ENCODE data around the gene FGD4.
A peak's percentile ranks its signal among the peaks of the same experiment; 100 is the strongest.

Gene FGD4

DNA sequence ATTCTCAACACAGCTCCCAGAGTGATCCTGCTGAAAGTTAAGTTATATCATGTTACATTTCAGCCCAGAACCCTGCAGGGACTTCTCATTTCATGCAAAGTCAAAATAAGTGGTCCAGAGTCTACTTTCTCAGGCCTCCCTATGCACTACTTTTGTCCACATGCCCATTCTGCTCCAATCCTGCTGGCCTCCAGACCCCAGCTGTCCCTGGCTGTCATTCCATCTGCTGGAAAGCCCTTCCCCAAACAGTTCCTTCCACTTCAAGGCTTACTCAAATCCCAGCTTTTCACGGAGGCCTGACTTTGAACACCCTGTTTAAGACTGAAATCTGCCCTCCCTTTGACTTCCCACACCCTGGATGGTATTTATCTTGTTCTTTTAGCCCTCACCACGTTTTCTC lies 169.9 kb downstream of the FGD4 start:
- no peak for DNase-seq

DNA sequence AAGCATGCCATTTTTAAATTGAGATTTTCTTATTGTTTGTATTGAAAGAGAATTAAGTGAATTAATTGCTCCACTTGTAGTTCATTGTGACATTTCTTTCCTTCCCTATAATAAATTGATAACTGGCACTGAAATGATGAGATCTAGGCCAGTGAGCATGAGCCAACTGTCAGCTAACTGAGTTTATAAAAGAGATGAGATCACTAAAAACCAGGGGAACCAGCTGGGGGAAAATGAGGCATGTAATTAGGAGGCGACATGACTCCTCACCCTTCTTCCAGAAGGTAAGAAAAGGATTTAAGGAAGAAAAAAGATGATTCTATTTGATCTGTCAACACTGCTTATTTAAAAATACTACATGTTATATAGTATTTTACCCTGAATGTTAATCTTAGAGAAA lies 175.2 kb downstream of the FGD4 start:
- no peak for DNase-seq

DNA sequence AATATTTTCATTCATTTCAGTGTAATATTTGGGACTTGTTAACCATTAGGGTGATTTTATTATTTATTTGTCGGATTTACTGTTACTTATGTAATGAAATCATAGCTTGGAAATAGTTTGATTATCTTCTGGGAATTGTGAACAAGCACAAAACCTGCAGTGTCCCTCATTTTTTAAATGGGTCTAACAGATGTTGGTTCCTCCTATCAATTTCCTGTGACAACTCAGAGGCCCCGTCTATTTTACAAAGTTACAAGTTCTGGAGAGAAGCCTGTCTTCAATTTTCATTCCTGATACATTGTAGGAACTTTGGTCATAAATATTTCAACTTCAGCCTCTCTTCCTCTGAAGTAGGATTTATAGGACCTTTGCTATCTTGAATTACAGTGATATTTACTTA lies 178.0 kb downstream of the FGD4 start:
- no peak for DNase-seq

DNA sequence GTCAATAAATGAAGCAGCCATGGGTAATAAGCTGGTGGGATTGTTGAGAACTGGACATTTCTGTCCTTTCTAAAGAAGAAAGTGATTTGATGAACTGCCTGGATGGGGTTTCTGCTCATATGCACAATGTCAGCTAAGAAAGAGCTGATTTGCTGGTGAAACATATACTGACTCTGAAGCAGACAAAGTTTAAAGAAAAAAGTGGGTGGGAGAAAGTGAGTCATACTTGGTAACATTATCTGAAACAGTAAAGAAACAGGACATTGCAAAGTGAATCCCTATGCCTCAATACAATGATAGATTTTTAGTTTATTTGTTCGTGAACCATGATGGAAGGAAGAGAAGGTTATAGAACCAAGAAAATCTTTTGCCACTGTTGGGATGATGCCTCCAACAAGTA lies 184.2 kb downstream of the FGD4 start:
- no peak for DNase-seq

DNA sequence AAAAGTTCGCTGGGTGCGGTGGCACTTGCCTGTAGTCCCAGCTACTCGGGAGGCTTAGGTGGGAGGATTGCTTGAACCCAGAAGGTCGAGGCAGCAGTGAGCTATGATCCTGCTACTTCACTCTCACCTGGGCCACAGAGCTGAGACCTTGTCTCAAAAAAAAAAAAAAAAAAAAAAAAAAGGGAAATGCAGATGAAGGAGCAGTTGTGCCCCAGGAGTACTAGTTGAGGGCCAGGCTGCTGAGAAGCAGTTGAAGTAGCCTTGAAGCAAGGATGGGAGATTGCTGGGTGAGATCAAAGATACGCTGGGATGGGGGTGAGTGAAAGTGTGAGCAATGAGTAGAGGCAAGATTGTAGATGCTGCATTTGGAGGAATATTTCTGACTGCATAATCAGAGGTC lies 186.3 kb downstream of the FGD4 start:
- no peak for DNase-seq

DNA sequence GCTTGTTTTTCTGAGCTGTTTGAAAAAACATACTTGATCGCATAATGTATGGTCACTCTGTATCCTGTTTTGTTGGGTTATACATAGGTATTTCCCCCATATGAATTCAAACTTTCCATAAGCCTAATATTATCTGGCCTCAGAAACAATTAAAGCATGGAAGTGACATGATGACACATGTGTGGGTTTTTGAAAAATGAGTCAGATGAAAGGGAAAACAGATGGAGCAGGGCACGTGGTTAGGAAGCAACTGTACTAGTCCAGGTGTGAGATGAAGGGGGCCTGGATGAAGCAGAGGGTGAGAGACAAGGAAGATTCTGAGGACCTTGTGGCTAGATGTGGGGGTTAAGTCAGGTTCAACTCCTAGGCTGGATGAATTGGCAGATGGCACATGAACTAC lies 187.0 kb downstream of the FGD4 start:
- peak in 1 of 2 donors; percentile 31 for DNase-seq

DNA sequence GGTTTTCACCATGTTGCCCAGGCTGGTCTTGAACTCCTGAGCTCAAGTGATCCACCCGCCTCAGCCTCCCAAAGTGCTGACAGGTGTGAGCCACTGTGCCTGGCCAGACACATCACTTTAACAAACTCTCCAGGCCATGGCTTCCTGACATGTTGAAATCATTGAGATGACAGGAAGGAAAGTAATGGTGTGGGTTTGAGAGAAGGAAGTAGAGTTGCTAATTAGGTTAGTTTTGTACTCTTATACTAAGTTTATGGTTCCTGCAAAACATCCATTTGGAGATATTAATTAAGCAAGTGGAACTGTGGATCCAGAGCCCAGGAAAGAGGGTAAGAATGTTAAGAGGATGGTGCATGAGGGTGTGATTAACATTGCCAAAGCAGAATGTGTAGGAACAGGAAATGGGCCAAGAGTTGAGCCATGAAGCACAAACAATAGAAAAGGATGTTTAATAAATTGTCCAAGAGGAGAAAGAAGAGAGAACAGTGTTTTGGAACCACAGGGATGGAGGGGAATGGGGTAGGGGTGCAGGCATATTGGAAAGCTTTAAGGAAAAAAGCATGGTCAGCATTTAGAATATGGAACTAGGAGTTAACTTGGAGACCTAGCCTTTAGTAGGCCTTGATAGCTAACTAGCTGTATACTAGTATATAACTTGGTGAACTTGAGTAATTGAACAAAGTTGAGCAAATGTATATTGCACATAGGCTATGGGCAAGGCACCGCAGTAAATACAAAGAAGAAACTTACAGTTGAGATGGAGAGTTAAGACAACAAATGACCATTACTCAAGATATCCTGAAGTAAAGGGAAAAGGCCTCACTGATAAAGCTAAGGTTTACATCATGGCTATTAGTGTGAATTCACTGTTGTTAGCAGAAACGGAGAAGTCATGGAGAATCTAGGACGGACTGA lies 188.5 kb downstream of the FGD4 start:
- DNase-seq, result no peak

DNA sequence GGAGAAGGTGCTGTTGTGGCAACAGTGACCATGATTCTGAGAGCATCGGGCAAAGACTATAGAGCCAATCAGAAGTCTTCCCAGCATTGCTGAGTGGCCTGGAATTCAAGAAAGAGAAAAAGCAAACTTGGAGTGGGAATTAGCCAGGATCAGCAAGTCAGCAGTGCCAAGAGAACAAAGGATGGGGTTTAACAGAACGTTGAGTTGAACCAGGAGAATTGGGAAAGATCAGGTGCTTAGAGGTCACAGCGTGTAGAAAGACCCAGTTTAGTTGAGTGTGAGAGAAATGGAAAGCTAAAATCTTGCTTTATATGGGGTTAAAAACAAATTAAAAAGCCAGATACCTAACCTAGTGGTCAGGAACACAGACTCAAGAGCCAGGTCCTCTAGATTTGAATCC lies 189.2 kb downstream of the FGD4 start:
- no peak for DNase-seq

DNA sequence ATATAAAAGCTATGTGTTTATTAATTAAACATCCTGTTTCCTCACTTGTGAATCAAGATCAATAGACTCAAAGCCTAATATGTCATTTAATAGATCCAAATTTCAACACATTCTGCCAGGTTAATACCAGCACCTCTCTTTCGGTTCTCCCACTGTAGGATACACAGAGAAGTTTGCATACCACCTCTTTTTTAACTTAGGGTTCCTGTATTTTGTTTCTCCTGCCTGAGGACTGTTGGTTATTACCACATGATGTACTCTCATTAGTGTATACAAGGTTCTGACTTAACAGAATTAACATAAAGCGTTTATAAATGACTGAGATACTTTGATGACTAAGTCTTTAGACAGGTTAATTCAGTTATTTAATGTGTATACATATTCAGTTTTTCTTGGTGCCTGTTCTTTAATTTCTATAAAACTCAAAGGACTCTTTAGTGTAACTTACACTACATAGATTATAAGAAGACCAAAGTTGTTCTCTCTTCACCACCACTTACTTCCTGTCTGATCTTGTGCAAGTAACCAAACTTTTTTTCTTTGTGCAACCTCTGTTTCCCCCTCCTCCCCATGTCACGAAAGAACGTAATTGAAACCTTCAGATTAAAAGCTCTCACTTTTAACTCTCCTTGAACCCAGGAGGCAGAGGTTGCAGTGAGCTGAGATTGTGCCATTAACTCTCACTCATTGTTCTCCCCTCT lies 190.0 kb downstream of the FGD4 start:
- DNase-seq, result peak in 1 of 2 donors; percentile 74

DNA sequence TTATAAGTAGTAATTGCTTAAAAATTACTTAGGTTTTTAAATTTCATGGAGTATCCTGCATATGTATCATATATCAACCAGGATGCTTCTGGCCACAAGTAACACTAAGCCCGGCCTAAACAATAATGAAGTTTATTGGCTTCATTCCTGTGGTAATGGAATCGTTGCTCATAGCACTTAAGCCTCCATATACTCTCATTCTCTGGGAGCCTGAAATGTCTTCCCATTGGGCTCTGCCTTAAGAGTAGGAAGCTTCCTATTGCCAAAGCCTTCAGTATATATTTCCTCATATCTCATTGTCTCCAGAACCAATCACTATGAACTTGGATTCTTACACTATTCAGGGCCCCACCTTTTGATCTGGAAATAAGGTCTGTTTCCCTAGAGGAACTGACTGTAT lies 195.9 kb downstream of the FGD4 start:
- no peak for DNase-seq

DNA sequence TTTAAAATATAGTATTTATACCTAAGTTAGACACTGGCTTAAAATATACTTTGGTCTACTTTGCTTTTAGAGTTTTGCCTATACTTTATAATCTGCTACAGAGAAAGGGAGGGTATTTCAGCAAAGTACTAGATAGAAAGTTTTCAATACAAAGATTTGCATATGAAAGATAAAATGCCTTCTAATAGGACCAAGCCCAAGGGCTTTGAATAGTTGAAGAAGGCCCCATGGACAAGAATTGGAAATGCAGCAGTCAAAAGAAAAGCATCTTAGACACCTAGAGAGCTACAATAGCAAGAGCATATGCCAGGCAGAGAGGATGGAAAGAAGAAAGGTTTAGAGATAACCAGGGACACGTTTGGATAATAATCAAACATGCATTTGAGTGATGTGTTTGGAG lies 196.7 kb downstream of the FGD4 start:
- no peak for DNase-seq

DNA sequence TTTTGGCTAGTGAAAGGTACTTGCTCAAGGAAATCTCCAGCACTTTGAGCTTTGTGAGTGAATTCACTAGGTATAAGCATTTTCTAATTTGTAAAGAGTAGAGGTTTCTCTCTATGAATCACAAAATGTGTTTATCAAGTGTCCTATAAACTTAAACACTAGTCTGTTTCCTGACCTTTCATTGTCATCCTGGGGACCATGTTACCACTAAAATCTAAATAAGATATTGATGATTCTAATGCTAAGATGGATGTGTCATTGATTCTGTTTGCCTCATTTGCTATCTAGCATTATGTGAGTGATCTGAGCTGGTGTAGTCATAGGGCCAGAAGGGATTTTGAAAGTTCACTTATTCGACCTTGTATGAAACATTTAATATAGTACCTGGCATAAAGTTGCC lies 199.3 kb downstream of the FGD4 start:
- no peak for DNase-seq

DNA sequence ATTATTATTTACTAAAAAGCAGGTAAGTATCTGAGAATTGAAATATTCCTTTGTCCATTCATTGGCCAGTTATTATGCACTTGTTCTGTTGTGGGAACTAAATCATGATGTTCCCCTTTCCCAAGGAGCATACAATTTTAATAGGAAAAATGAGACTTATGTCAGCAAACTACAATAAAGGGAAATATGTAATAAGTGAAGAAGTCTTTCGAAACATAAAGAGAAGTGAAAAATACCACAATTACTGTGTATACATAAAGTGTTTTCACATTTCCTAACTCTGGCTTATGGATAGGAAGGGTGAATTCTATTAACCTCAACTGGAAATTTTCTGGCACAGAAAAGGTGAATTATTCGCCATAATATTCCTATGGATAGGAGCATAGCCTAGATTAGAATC lies 201.3 kb downstream of the FGD4 start:
- no peak for DNase-seq

DNA sequence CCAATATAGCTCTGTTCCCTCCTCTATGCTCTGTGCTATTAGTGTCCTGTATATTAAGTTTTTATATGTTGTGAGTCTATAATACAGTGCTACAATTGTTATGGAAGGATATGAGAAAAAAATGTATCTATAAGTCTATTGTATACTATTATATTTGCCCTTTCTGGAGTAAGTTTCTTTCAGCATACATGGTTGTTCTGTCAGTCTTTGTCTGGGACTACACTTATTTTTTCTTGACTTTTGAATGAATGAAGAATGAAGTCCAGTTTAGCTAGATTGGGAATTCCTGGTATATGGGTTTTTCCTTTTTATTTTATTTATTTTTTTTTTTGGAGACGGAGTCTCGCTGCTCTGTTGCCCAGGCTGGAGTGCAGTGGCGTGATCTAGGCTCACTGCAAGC lies 203.7 kb downstream of the FGD4 start:
- no peak for DNase-seq

DNA sequence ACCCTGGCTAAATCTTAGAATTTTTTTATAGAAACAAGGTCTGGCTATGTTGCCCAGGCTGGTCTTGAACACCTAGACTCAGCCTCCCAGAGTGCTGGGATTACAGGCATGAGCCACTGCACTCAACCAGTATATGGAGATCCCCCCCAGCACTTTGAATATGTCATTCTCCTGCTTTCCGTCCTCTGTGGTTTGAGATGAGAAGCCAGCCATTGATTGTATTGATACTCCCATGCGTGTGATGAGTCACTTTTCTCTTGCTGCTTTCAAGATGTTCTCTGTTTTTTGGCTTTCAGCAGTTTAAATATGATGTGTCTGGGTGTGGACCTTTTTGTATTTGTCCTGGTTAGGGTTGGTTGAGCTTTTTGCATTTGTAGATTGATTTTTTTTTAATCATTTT lies 204.5 kb downstream of the FGD4 start:
- DNase-seq, result no peak

DNA sequence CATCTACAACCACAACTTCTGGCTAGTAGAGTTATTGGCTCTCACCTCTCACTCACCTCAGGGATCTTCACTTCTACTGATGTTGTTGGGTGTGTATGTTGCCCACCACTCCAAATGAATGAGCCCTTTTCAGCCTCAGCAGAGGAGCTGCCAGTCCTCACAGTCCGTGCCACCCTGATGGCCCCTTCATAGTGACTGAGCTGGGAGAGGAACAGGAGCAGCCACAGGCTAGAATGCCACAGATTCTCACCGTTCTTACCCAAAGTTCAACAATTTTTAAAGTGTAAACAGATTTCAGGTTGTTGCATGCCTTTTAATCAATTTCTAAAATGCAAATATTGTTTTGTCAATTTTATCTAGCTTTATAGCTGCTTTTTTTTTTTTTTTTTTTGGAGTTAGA lies 205.2 kb downstream of the FGD4 start:
- DNase-seq, result no peak

DNA sequence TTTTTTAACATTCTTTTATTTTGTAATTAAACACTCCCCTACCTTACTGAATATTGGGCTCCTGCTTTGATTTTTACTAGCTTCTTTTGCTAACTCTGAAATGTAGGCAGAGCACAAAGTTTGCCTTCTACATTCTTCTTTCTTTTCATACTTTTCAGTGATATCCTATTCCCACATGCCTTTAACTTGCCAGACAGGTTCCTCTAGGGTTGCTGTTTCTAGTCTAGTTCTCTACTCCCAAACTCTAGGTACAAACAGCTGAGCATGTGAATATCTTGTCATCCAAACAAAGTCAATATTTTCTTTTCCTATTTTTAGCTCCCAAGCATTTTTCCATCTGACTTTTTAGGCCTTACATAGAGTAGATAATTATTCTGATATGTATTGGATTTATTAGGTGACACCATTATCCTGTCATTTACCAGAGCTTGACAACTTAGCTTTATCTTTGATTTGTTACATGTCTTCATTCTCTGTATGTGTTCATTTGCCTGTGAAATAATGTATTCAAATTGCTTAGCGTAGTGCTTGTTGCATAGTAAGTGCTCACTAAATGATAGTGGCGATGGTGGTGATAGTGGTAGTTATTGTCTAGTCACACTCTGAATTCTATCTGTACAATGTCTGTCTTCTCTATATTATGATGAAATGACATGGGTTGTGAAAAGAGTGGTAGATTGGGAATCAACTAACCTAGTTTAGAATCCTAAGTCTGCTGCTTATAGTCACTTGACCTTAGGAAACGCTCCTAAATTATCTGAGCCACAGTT lies 206.2 kb downstream of the FGD4 start:
- DNase-seq, result no peak

DNA sequence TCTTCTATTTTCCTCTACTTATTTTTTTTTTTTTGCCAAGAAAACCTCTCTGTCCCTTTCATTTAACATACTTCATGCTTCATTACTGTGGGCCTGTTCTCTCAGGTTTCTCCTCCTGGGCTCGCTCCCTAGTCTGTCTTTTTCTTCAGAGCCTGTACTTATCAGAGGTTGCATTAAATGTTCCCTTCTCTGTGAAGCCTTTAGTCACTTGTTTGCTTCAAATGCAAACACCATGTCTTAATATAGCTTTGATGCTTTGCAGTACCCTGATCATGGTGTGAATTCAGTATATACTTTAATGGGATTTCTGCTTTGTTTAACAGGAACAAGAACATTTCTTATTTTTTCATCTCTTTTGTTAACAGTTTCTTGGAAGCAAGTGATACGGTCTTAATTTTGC lies 207.1 kb downstream of the FGD4 start:
- no peak for DNase-seq

DNA sequence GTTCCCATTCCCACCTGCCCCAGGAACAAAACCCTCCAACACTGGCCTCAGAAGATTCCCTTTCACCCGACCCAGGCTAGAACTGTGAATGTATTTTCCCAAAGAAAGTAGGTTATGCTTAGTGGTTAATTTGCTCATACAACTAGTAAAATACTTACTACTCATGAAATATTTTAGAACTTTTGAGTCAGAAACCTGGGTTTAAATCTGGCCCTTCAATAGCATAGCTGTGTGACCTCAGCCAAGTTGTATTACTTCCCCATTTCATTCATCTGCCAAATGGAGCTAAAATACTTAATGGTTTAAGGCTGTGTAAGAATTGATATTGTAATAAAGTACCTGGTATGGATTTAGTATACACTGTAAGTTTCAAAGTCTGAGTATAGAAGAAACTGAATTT lies 210.6 kb downstream of the FGD4 start:
- no peak for DNase-seq

DNA sequence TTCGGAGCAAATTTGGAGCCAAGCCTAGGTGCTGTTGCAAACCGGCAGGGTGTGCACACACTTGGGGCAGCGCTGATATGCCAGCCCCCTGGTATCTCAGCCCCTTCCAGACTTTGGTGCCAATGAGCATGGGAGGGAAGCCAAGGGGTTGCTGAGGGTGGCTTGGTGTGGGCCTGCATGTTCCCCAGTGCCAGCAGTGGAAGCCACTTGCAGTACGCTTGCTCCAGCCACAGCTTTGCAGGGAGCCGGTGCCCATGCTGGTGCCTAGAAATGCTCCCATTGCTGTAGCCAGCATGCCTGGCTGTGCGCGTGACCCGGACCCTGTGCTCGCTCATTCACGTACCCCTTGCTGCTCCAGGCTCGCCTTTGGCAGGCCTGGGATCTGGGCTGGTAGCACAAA lies 212.6 kb downstream of the FGD4 start:
- DNase-seq, result no peak

DNA sequence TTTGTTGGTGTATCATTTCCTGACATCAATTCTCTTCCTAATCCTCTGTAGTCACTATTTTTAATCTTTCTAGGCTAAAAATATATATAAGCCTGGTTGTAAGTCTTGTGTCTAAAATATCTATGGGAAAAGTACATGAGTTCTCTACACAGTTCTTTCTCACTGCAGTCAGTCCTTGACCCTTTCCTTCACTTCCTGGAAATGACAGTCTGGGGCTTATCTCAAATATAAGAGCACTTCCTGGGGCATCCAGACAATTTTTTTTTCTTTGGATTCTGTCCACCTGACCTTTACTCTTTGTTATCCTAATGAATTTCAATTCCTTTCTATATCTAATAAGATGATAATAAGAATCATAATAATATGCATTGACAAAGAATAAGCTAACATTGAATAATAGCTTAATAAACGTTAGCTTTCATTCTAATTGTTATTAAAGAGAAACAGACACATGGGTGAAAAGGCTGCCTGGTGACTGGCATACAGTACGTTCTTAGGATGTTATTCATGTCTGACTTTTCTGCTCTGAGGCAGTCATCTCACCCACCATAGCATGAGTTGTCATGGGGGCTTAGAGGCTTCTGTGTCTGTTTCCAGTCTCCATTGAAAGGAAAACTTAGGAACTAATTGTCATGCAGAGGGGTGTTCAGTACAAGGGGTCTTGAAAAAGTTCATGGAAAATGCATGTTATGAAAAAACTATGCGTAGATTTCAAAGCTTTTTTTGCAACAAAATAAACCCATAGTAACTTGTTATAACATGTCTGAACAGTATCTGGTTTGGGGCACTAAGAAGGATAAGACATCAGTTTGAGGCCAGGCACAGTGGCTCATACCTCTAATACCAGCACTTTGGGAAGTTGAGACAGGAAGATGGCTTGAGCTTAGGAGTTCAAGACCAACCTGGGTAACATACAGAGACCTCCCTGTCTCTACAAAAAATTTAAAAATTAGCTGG lies 213.6 kb downstream of the FGD4 start:
- no peak for DNase-seq

DNA sequence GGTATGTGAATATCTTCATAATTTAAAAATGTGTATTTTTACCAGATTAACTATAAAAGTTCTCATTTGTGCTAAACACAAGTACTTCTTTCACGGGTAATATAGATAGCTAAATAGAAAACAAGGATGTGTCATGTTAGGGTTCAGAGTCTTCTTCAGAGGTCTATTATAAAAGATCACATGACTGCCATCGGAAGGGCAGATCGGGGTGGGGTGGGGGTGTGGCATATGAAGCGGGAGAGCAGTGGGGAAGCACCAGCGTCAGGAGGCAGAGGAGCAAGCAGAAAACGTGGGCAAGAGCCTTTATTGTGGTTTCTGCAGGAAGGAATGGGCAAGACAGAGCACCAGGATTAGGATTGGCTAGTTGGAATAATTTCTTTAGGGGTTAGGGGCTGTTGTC lies 216.1 kb downstream of the FGD4 start:
- no peak for DNase-seq

DNA sequence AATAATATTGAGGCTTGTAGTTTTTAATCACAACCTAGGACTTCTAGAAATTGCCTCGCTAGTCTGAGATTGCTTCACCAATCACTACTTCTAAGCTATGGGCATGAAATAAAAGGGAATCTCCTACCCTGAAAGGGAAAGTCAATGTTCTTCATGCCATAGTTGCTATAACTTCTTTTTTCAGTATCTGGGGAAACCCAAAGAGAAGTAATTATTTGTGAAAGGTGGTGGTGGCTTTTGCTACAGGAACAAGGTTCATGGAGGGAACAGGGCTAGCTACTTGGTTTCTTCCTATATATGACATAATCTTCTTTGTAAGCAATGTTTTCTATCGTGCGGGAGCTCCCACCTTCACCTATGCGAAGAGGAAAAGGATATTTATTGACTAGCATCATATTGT lies 218.2 kb downstream of the FGD4 start:
- DNase-seq, result no peak
